WTC11 (cell line): ENCODE results near the gene ARFIP1.

Experiments used
- ATF1 ChIP-seq: sonication (generic); formaldehyde crosslinking; IDR thresholded peaks from 2 replicates; pipeline ENCODE4 v1.8.1; 2023; ENCODE audit warnings: mild to moderate bottlenecking, moderate library complexity, missing genetic modification reagents
- CBFB ChIP-seq: sonication (generic); formaldehyde crosslinking; IDR thresholded peaks from 2 replicates; pipeline ENCODE4 v1.8.1; 2022; ENCODE audit warnings: mild to moderate bottlenecking, low read depth, missing genetic modification reagents
- NR2C2 ChIP-seq: sonication (generic); formaldehyde crosslinking; IDR thresholded peaks from 2 replicates; pipeline ENCODE4 v1.8.0; 2022; ENCODE audit warnings: mild to moderate bottlenecking, missing genetic modification reagents
- RELA ChIP-seq: sonication (generic); formaldehyde crosslinking; IDR thresholded peaks from 2 replicates; pipeline ENCODE4 v1.8.1; 2022; ENCODE audit warnings: missing genetic modification reagents, mild to moderate bottlenecking, borderline replicate concordance
- ZNF121 ChIP-seq: sonication (generic); formaldehyde crosslinking; IDR thresholded peaks from 2 replicates; pipeline ENCODE4 v1.8.0; 2023; ENCODE audit warnings: missing genetic modification reagents
- ZNF263 ChIP-seq: sonication (generic); formaldehyde crosslinking; IDR thresholded peaks from 2 replicates; pipeline ENCODE4 v1.8.1; 2022; ENCODE audit warnings: low read depth, mild to moderate bottlenecking, moderate library complexity, missing genetic modification reagents
- TF ChIP-seq, protein P1 (sequence below): sonication (generic); formaldehyde crosslinking; IDR thresholded peaks from 2 replicates; pipeline ENCODE4 v1.8.0; 2022; ENCODE audit warnings: missing genetic modification reagents
- TF ChIP-seq, protein P2 (sequence below): fragments of 200-600 bp; IDR thresholded peaks from 2 replicates; pipeline ENCODE4 v1.8.0; 2022; ENCODE audit warnings: antibody characterized with exemption
- TF ChIP-seq, protein P3 (sequence below): sonication (generic); formaldehyde crosslinking; IDR thresholded peaks from 2 replicates; pipeline ENCODE4 v1.8.1; 2023; ENCODE audit warnings: mild to moderate bottlenecking, moderate library complexity, missing genetic modification reagents
- TF ChIP-seq, protein P4 (sequence below): sonication (generic); formaldehyde crosslinking; IDR thresholded peaks from 2 replicates; pipeline ENCODE4 v1.8.0; 2023; ENCODE audit warnings: missing genetic modification reagents
- TF ChIP-seq, protein P5 (sequence below): sonication (generic); formaldehyde crosslinking; IDR thresholded peaks from 2 replicates; pipeline ENCODE4 v1.8.0; 2022; ENCODE audit warnings: mild to moderate bottlenecking, missing genetic modification reagents
- TF ChIP-seq, protein P6 (sequence below): sonication (generic); formaldehyde crosslinking; IDR thresholded peaks from 2 replicates; pipeline ENCODE4 v1.8.1; 2023; ENCODE audit warnings: mild to moderate bottlenecking, missing genetic modification reagents, borderline replicate concordance

DNA sequence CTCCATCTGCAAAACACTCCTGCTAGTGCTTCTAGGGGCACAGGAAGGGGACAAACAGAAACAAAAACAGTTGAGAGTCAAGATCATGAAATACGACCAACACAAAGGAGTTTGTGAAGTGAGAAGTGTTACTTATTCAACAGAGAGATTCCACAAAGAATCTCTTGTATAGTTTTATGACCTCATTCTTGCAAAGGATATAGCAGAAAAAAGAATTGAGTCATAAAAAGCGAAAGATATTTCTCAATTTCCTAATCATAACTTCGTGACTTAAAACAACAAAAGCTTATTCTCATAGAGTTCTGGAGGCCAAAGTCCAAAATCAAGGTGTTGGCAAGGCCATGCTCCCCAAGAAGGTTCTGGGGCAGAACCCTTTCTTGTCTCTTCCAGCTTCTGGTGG is 40.9 kb upstream of the ARFIP1 start:
- TF ChIP-seq, protein P1, sequence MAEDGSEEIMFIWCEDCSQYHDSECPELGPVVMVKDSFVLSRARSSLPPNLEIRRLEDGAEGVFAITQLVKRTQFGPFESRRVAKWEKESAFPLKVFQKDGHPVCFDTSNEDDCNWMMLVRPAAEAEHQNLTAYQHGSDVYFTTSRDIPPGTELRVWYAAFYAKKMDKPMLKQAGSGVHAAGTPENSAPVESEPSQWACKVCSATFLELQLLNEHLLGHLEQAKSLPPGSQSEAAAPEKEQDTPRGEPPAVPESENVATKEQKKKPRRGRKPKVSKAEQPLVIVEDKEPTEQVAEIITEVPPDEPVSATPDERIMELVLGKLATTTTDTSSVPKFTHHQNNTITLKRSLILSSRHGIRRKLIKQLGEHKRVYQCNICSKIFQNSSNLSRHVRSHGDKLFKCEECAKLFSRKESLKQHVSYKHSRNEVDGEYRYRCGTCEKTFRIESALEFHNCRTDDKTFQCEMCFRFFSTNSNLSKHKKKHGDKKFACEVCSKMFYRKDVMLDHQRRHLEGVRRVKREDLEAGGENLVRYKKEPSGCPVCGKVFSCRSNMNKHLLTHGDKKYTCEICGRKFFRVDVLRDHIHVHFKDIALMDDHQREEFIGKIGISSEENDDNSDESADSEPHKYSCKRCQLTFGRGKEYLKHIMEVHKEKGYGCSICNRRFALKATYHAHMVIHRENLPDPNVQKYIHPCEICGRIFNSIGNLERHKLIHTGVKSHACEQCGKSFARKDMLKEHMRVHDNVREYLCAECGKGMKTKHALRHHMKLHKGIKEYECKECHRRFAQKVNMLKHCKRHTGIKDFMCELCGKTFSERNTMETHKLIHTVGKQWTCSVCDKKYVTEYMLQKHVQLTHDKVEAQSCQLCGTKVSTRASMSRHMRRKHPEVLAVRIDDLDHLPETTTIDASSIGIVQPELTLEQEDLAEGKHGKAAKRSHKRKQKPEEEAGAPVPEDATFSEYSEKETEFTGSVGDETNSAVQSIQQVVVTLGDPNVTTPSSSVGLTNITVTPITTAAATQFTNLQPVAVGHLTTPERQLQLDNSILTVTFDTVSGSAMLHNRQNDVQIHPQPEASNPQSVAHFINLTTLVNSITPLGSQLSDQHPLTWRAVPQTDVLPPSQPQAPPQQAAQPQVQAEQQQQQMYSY (CRISPR knock-in tag): no peak
- TF ChIP-seq, protein P2, sequence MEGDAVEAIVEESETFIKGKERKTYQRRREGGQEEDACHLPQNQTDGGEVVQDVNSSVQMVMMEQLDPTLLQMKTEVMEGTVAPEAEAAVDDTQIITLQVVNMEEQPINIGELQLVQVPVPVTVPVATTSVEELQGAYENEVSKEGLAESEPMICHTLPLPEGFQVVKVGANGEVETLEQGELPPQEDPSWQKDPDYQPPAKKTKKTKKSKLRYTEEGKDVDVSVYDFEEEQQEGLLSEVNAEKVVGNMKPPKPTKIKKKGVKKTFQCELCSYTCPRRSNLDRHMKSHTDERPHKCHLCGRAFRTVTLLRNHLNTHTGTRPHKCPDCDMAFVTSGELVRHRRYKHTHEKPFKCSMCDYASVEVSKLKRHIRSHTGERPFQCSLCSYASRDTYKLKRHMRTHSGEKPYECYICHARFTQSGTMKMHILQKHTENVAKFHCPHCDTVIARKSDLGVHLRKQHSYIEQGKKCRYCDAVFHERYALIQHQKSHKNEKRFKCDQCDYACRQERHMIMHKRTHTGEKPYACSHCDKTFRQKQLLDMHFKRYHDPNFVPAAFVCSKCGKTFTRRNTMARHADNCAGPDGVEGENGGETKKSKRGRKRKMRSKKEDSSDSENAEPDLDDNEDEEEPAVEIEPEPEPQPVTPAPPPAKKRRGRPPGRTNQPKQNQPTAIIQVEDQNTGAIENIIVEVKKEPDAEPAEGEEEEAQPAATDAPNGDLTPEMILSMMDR: no peak
- TF ChIP-seq RELA (CRISPR knock-in tag): no peak
- TF ChIP-seq, protein P3, sequence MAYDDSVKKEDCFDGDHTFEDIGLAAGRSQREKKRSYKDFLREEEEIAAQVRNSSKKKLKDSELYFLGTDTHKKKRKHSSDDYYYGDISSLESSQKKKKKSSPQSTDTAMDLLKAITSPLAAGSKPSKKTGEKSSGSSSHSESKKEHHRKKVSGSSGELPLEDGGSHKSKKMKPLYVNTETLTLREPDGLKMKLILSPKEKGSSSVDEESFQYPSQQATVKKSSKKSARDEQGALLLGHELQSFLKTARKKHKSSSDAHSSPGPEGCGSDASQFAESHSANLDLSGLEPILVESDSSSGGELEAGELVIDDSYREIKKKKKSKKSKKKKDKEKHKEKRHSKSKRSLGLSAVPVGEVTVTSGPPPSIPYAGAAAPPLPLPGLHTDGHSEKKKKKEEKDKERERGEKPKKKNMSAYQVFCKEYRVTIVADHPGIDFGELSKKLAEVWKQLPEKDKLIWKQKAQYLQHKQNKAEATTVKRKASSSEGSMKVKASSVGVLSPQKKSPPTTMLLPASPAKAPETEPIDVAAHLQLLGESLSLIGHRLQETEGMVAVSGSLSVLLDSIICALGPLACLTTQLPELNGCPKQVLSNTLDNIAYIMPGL (CRISPR knock-in tag): no peak
- no peak for TF ChIP-seq ZNF121
- TF ChIP-seq, protein P4, sequence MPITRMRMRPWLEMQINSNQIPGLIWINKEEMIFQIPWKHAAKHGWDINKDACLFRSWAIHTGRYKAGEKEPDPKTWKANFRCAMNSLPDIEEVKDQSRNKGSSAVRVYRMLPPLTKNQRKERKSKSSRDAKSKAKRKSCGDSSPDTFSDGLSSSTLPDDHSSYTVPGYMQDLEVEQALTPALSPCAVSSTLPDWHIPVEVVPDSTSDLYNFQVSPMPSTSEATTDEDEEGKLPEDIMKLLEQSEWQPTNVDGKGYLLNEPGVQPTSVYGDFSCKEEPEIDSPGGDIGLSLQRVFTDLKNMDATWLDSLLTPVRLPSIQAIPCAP (CRISPR knock-in tag): no peak
- no peak for TF ChIP-seq NR2C2 (CRISPR knock-in tag)
- no peak for TF ChIP-seq ZNF263 (CRISPR knock-in tag)
- TF ChIP-seq CBFB (CRISPR knock-in tag): no peak
- TF ChIP-seq, protein P5, sequence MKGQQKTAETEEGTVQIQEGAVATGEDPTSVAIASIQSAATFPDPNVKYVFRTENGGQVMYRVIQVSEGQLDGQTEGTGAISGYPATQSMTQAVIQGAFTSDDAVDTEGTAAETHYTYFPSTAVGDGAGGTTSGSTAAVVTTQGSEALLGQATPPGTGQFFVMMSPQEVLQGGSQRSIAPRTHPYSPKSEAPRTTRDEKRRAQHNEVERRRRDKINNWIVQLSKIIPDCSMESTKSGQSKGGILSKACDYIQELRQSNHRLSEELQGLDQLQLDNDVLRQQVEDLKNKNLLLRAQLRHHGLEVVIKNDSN (CRISPR knock-in tag): no peak
- TF ChIP-seq, protein P6, sequence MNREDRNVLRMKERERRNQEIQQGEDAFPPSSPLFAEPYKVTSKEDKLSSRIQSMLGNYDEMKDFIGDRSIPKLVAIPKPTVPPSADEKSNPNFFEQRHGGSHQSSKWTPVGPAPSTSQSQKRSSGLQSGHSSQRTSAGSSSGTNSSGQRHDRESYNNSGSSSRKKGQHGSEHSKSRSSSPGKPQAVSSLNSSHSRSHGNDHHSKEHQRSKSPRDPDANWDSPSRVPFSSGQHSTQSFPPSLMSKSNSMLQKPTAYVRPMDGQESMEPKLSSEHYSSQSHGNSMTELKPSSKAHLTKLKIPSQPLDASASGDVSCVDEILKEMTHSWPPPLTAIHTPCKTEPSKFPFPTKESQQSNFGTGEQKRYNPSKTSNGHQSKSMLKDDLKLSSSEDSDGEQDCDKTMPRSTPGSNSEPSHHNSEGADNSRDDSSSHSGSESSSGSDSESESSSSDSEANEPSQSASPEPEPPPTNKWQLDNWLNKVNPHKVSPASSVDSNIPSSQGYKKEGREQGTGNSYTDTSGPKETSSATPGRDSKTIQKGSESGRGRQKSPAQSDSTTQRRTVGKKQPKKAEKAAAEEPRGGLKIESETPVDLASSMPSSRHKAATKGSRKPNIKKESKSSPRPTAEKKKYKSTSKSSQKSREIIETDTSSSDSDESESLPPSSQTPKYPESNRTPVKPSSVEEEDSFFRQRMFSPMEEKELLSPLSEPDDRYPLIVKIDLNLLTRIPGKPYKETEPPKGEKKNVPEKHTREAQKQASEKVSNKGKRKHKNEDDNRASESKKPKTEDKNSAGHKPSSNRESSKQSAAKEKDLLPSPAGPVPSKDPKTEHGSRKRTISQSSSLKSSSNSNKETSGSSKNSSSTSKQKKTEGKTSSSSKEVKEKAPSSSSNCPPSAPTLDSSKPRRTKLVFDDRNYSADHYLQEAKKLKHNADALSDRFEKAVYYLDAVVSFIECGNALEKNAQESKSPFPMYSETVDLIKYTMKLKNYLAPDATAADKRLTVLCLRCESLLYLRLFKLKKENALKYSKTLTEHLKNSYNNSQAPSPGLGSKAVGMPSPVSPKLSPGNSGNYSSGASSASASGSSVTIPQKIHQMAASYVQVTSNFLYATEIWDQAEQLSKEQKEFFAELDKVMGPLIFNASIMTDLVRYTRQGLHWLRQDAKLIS (CRISPR knock-in tag): no peak
- no peak for TF ChIP-seq ATF1 (CRISPR knock-in tag)
